Fibroblast of pulmonary artery (primary cell): Measurements from ENCODE around the gene PAFAH1B1.
"Not testable (repeated sequence)": the region's sequence is repeated elsewhere in the genome, so short reads cannot be mapped to it uniquely, and the experiment has no call there.

Experiments
- DNase-seq: peaks from one replicate; pipeline ENCODE4 v3.0.0-alpha.2; 2010; ENCODE audit warnings: low read depth
- H3K4me3 ChIP-seq: replicated peaks from 2 replicates; pipeline ENCODE4 v1.5.1; 2011; ENCODE audit warnings: low read depth, mild to moderate bottlenecking, control low read depth, low read length, moderate library complexity
- TF ChIP-seq, protein P1 (sequence below): IDR thresholded peaks from 2 replicates; pipeline ENCODE4 v1.5.1; 2011; ENCODE audit warnings: mild to moderate bottlenecking, control low read depth, low read length, inconsistent platforms; ENCODE audit errors: missing control alignments

PAFAH1B1 gene

GRCh38 chr17:2672026-2672425 is 78.6 kb downstream of the PAFAH1B1 start:
- no peak overlapping the region for H3K4me3 ChIP-seq
- TF ChIP-seq, protein P1, sequence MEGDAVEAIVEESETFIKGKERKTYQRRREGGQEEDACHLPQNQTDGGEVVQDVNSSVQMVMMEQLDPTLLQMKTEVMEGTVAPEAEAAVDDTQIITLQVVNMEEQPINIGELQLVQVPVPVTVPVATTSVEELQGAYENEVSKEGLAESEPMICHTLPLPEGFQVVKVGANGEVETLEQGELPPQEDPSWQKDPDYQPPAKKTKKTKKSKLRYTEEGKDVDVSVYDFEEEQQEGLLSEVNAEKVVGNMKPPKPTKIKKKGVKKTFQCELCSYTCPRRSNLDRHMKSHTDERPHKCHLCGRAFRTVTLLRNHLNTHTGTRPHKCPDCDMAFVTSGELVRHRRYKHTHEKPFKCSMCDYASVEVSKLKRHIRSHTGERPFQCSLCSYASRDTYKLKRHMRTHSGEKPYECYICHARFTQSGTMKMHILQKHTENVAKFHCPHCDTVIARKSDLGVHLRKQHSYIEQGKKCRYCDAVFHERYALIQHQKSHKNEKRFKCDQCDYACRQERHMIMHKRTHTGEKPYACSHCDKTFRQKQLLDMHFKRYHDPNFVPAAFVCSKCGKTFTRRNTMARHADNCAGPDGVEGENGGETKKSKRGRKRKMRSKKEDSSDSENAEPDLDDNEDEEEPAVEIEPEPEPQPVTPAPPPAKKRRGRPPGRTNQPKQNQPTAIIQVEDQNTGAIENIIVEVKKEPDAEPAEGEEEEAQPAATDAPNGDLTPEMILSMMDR = no peak
- DNase-seq = no peak

- not testable (repeated sequence) for H3K4me3 ChIP-seq, DNase-seq
Observed at GRCh38 chr17:2679247-2679646, 85.8 kb downstream of the PAFAH1B1 start.

- H3K4me3 ChIP-seq = no peak overlapping the region
- TF ChIP-seq, protein P1 = no peak
- DNase-seq = no peak
Observed at GRCh38 chr17:2680961-2681360, 87.5 kb downstream of the PAFAH1B1 start.

DNA sequence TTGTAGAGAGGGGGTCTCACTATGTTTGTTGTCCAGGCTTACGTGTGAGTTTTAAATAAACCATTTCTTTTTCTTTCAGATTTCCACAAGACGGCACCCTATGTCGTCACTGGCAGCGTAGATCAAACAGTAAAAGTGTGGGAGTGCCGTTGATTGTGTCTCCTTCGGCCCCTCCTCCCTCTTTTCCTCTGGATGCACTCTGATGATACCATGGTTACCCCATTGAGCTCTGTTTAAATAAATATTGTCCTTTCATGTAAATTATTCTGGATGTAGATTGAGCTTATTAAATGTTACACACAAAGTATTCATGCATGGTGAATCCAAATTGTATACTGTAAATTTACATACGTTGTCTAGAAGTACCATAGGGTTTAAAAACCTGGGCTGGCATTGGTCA is 88.2 kb downstream of the PAFAH1B1 start:
- TF ChIP-seq, protein P1 = no peak
- DNase-seq = no peak
- H3K4me3 ChIP-seq = no peak overlapping the region

DNA sequence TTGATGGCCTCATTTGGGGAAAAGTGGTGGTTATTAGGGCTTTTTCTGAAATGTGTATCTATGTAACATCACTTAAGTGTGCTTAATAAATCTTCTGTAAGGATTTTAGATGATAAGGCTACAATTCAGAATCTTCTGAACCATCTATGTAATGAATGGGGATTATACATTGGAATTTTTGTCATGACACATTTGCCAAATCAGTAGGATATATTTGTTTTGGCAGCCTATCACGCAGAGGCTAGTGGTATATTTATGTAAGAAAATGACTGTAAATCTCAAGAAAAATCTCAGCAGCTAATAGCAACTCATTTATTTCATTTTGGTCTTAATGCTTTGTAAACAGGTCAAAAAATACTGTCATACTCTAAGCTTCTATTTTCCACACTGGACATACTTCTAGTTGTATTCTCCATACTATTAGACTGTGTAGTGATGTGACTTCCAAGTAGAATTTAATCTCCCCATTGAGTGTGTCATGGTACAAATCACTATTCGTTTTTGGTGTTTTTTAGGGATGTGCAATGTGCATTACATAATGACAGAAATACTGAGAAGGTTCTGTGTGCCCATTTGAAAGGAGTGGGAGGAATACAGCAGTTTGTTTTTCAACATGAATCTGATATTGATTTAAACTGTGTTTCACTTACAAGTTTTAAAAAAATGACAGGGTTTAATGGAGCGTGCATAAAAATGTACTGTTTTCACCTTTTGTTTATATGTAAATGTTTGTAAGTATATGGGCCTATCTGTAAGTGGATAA is 88.9 kb downstream of the PAFAH1B1 start:
- H3K4me3 ChIP-seq = no peak overlapping the region
- TF ChIP-seq, protein P1 = no peak
- DNase-seq = no peak

- no peak for DNase-seq
- TF ChIP-seq, protein P1 = no peak
- H3K4me3 ChIP-seq = no peak overlapping the region
Observed at GRCh38 chr17:2683912-2684311, 90.5 kb downstream of the PAFAH1B1 start.

GRCh38 chr17:2684549-2684948 is 91.1 kb downstream of the PAFAH1B1 start:
- TF ChIP-seq, protein P1 = no peak
- no peak overlapping the region for H3K4me3 ChIP-seq
- no peak for DNase-seq
